NCI-H1092 treated with DMSO at 0.1 percent for 48 hours (cell line): ENCODE data around the gene TSN.

Experiments used
- DNase-seq: peaks from one replicate; lab custom pipeline; 2025; lab: John Stamatoyannopoulos, UW

The TSN gene

GRCh38 chr2:121746071-121746578, 9.3 kb upstream of the TSN start:
- DNase-seq = no peak

GRCh38 chr2:121748202-121748601, 7.2 kb upstream of the TSN start:
- DNase-seq = no peak

GRCh38 chr2:121754851-121755236, 607 bp upstream of the TSN start:
- DNase-seq = no peak

GRCh38 chr2:121764681-121765228, 9.3 kb downstream of the TSN start:
- DNase-seq = no peak

- DNase-seq = no peak
These were observed 11.2 kb downstream of the TSN start for GRCh38 chr2:121766624-121767023.

GRCh38 chr2:121768143-121768755, 12.8 kb downstream of the TSN start:
- no peak for DNase-seq

GRCh38 chr2:121771976-121772742, 16.7 kb downstream of the TSN start:
- peak; percentile 23 for DNase-seq

GRCh38 chr2:121774235-121774634, 18.8 kb downstream of the TSN start:
- DNase-seq = no peak

GRCh38 chr2:121776361-121776760, 20.9 kb downstream of the TSN start:
- DNase-seq = no peak

GRCh38 chr2:121776885-121777698, 21.6 kb downstream of the TSN start:
- no peak for DNase-seq

GRCh38 chr2:121777699-121778058, 22.2 kb downstream of the TSN start:
- no peak for DNase-seq

GRCh38 chr2:121778741-121779487, 23.5 kb downstream of the TSN start:
- DNase-seq = no peak

GRCh38 chr2:121783180-121783579, 27.7 kb downstream of the TSN start:
- no peak for DNase-seq

- DNase-seq = no peak
These were observed 33.2 kb downstream of the TSN start for GRCh38 chr2:121788685-121789084.

GRCh38 chr2:121790276-121790956, 35.0 kb downstream of the TSN start:
- DNase-seq = no peak

GRCh38 chr2:121791290-121791689, 35.8 kb downstream of the TSN start:
- DNase-seq = no peak

GRCh38 chr2:121791801-121792221, 36.4 kb downstream of the TSN start:
- DNase-seq = no peak

- no peak for DNase-seq
These were observed 38.4 kb downstream of the TSN start for GRCh38 chr2:121793816-121794215.

GRCh38 chr2:121794233-121794632, 38.8 kb downstream of the TSN start:
- DNase-seq = no peak

- DNase-seq = no peak
These were observed 40.8 kb downstream of the TSN start for GRCh38 chr2:121796239-121796638.

- DNase-seq = no peak
These were observed 43.2 kb downstream of the TSN start for GRCh38 chr2:121798617-121799016.
